ENCODE measurements around the gene KCP.

DNA sequence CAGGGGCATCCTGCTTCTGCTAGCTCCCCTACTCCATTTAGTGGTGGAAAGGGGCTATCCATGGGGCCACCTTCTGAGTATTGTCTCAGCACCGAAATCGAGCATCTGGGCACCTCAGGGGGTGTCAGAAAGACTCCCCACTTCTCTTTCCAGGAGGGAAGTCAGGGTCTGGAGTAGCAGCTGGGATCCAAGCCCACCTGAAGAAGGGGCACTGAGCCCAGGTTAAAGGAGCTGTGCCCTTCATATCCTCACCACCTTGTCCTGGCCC, 77.7 kb downstream of the KCP start:
- TF ChIP-seq CTCF (IDR thresholded peaks at IDR 0.05) (no peak), POLR2AphosphoS5 (IDR thresholded peaks at IDR 0.05) (no peak)

Data from breast epithelium (tissue), 3 donors.